CD4-positive, alpha-beta T cell (primary cell): Measurements from ENCODE around the gene BCL3. TPM values are rescaled to one million over a fixed set of nuclear protein-coding genes. Genes with fewer than 3 reads are reported as not detected.

Experiments
- ATAC-seq: fragments of 200-7000 bp; cut with Tn5 transposase; one replicate; pipeline ENCODE4 v1.10.0; 2022; ENCODE audit warnings: mild to moderate bottlenecking; ENCODE audit not compliant: poor library complexity
- CTCF ChIA-PET: fragments of 350-600 bp; sonication (Branson Sonifier 250); formaldehyde crosslinking; loops from one replicate; lab custom pipeline; 2021; ENCODE audit warnings: antibody characterized with exemption, inconsistent platforms; lab: Charles Lee
- POLR2A ChIA-PET: fragments of 350-600 bp; sonication (Branson Sonifier 250); formaldehyde crosslinking; loops from one replicate; lab custom pipeline; 2021; ENCODE audit warnings: antibody characterized with exemption, inconsistent platforms; lab: Charles Lee
- DNase-seq, 14 experiments: peaks; one replicate each; pipeline ENCODE4 v3.0.0-alpha.2; 2013 to 2020; ENCODE audit warnings: mixed read lengths in 2 of 14
- H3K27ac ChIP-seq, 2 donors: one replicate each; pipeline versions ENCODE4 v1.5.1 to v1.7.0; 2013; ENCODE audit warnings: low read length in 2 of 2, low read depth in 1 of 2, mild to moderate bottlenecking in 1 of 2
- H3K27me3 ChIP-seq, 2 experiments: 1 replicate in 1 of 2; 2 replicates in 1 of 2; pipeline versions ENCODE4 v1.6.1 to v1.7.0; 2013; ENCODE audit warnings: low read length in 2 of 2, control low read depth in 1 of 2, mild to moderate bottlenecking in 1 of 2, moderate library complexity in 1 of 2; ENCODE audit not compliant: insufficient read depth in 2 of 2, control insufficient read depth in 1 of 2
- H3K36me3 ChIP-seq: one replicate; pipeline ENCODE4 v1.6.1; 2013; ENCODE audit warnings: low read length, control low read depth; ENCODE audit not compliant: insufficient read depth
- H3K4me1 ChIP-seq: one replicate; pipeline ENCODE4 v1.6.1; 2013; ENCODE audit warnings: low read length, control low read depth; ENCODE audit not compliant: insufficient read depth
- H3K4me3 ChIP-seq: one replicate; pipeline ENCODE4 v1.5.1; 2013; ENCODE audit warnings: mild to moderate bottlenecking, low read length, moderate library complexity
- H3K9me3 ChIP-seq, 2 experiments: 1 replicate in 1 of 2; 2 replicates in 1 of 2; pipeline versions ENCODE4 v1.6.1 to v1.7.0; 2013; ENCODE audit warnings: low read length in 2 of 2, mild to moderate bottlenecking in 2 of 2, control low read depth in 1 of 2, moderate library complexity in 1 of 2; ENCODE audit not compliant: control insufficient read depth in 1 of 2, insufficient read depth in 1 of 2
- H3K27ac Mint-ChIP-seq: one replicate; pipeline ENCODE4 v1.8.0; 2020; ENCODE audit warnings: mixed read lengths
- H3K27me3 Mint-ChIP-seq: one replicate; pipeline ENCODE4 v1.8.0; 2021; ENCODE audit warnings: mixed read lengths
- H3K36me3 Mint-ChIP-seq: one replicate; pipeline ENCODE4 v1.8.0; 2021; ENCODE audit warnings: low read depth, mixed read lengths
- H3K4me1 Mint-ChIP-seq: one replicate; pipeline ENCODE4 v1.8.0; 2021; ENCODE audit warnings: low read depth, mixed read lengths
- H3K4me3 Mint-ChIP-seq: one replicate; pipeline ENCODE4 v1.8.0; 2020; ENCODE audit warnings: mild to moderate bottlenecking, mixed read lengths
- H3K9me3 Mint-ChIP-seq: one replicate; pipeline ENCODE4 v1.8.0; 2020; ENCODE audit warnings: mixed read lengths
- CTCF ChIP-seq: fragments of 200-600 bp; IDR thresholded peaks from one replicate; pipeline ENCODE4 v1.8.0; 2022; ENCODE audit warnings: antibody characterized with exemption, mild to moderate bottlenecking
- intact Hi-C, 2 experiments: fragments of 100-400 bp; cut with DNase I in 1 of 2; cut with micrococcal nuclease in 1 of 2; formaldehyde crosslinking; loops; one replicate each; pipeline versions ENCODE4 v1.15.1 to v1.9.0; 2023 to 2025; cut with DNase I, micrococcal nuclease
- total RNA-seq, 174 experiments: library from RNA in 2 of 174; stranded (reverse) in 2 of 174; gene quantifications; one replicate each; pipeline ENCODE4 v1.2.3 and lab custom pipeline; 2021 to 2026

Gene BCL3
- total RNA-seq, 2 experiments from 2014 or later = 90.9 to 97.1 TPM

- Mint-ChIP-seq H3K9me3 (no peaks in the 10 kb centered on the region), H3K4me1 (peaks cover 14% of the 10 kb centered on the region), H3K36me3 (no peaks in the 10 kb centered on the region), H3K27ac (no peak overlapping the region), H3K4me3 (no peak overlapping the region), H3K27me3 (no peaks in the 10 kb centered on the region)
- Histone ChIP-seq H3K9me3 (no peaks in the 10 kb centered on the region), H3K4me3 (no peak overlapping the region), H3K36me3 (no peaks in the 10 kb centered on the region), H3K4me1 (peaks cover 18% of the 10 kb centered on the region), H3K27ac (no peak overlapping the region), H3K27me3 (peaks cover 0 to 2% of the 10 kb centered on the region in 2 experiments)
- DNase-seq (no peak), ATAC-seq (no peak)
- intact Hi-C loops = no loop called here
- POLR2A ChIA-PET = no interaction called here
- TF ChIP-seq CTCF = no peak
- CTCF ChIA-PET = interaction anchor here (10.7 kb wide), 1 partner anchor 49 kb away, joined by 325 read pairs; no protein-coding TSS in a partner anchor
Observed at GRCh38 chr19:44772959-44773358, 24.5 kb downstream of the BCL3 start.

DNA sequence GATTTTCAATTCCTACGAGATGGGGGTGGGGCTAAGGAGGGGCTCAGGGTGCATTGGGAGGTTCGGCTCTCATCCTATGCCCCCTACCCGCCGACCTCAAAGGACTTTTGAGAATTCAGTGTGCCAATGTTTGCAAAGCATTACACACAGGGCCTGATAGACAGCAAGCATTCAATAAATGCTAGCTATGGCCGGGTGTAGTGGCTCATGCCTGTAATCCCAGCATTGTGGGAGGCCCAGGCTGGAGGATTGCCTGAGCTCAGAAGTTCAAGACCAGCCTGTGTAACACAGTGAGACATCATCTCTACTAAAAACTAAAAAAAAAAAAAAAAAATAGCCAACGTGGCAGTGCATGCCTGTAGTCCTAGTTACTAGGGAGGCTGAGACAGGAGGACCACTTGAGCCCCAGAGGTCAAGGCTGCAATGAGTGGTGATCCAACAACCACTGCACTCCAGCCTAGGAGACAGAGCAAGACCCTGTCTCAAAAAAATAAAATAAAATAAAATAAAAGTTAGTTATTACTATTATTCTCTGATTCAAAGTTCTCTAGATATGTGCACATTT lies 27.2 kb downstream of the BCL3 start:
- Histone ChIP-seq H3K4me3 (no peak overlapping the region), H3K27ac (no peak overlapping the region), H3K4me1 (peaks cover 7% of the 10 kb centered on the region), H3K9me3 (no peaks in the 10 kb centered on the region), H3K36me3 (no peaks in the 10 kb centered on the region), H3K27me3 (peaks cover 0 to 3% of the 10 kb centered on the region in 2 experiments)
- Mint-ChIP-seq H3K4me3 (no peak overlapping the region), H3K27ac (no peak overlapping the region), H3K36me3 (no peaks in the 10 kb centered on the region), H3K9me3 (no peaks in the 10 kb centered on the region), H3K27me3 (no peaks in the 10 kb centered on the region), H3K4me1 (peaks cover 2% of the 10 kb centered on the region)
- intact Hi-C loops = no loop called here
- CTCF ChIA-PET = interaction anchor here (1.2 kb wide), 1 partner anchor 52 kb away, joined by 3 read pairs; no protein-coding TSS in a partner anchor
- TF ChIP-seq CTCF = no peak
- POLR2A ChIA-PET = no interaction called here
- no peak for DNase-seq
- no peak for ATAC-seq

- no peaks in the 10 kb centered on the region for H3K9me3 ChIP-seq
- Mint-ChIP-seq H3K4me1 (no peaks in the 10 kb centered on the region), H3K27ac (no peak overlapping the region), H3K36me3 (no peaks in the 10 kb centered on the region), H3K27me3 (no peaks in the 10 kb centered on the region), H3K9me3 (no peaks in the 10 kb centered on the region), H3K4me3 (no peak overlapping the region)
- H3K36me3 ChIP-seq = no peaks in the 10 kb centered on the region
- POLR2A ChIA-PET = no interaction called here
- no peak for DNase-seq
- no peak for ATAC-seq
- H3K27ac ChIP-seq = no peak overlapping the region
- intact Hi-C loops = no loop called here
- CTCF ChIA-PET = interaction anchor here (1.2 kb wide), 1 partner anchor 53 kb away, joined by 3 read pairs; no protein-coding TSS in a partner anchor
- peaks cover 4% of the 10 kb centered on the region for H3K4me1 ChIP-seq
- H3K27me3 ChIP-seq = peaks cover 0 to 4% of the 10 kb centered on the region in 2 experiments
- no peak for TF ChIP-seq CTCF
- H3K4me3 ChIP-seq = no peak overlapping the region
Observed at GRCh38 chr19:44776402-44777096, 28.0 kb downstream of the BCL3 start.
